22Rv1 (cell line): ENCODE results near the gene UNK.
"Not testable (repeated sequence)": the region's sequence is repeated elsewhere in the genome, so short reads cannot be mapped to it uniquely, and the experiment has no call there.

Experiments
- CTCF ChIP-seq: fragments of 450-650 bp; IDR thresholded peaks from 2 replicates; pipeline ENCODE4 v1.5.1; 2017; ENCODE audit warnings: mild to moderate bottlenecking
- ZFX ChIP-seq: fragments of 450-650 bp; IDR thresholded peaks from 2 replicates; pipeline ENCODE4 v1.6.1; 2017; ENCODE audit warnings: antibody characterized with exemption, borderline replicate concordance

DNA sequence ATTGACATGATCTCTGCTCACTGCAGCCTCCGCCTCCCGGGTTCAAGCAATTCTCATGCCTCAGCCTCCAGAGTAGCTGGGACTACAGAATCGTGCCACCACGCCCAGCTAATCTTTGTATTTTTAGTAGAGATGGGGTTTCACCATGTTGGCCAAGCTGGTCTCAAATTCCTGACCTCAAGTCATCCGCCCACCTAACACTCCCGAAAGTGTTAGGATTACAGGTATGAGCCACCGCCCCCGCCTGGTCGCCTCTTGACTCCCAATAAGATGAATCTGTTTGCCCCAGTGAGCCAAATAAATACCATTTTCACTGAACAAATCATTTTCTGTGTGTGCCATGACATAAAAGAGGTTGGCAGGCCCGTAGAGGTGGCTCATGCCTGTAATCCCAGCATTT is 74.8 kb downstream of the UNK start:
- TF ChIP-seq CTCF, ZFX: not testable (repeated sequence)
